ENCODE results near the gene KRT38. TPM values are rescaled to one million over a fixed set of nuclear protein-coding genes. Genes with fewer than 3 reads are reported as not detected.
"Not testable (repeated sequence)": the region's sequence is repeated elsewhere in the genome, so short reads cannot be mapped to it uniquely, and the experiment has no call there.

Gene KRT38
- total and polyA plus RNA-seq, 4 donors, result not detected

GRCh38 chr17:41430376-41430775, 10.4 kb downstream of the KRT38 start:
- not testable (repeated sequence) for H3K36me3 ChIP-seq (ENCODE audit: control insufficient read depth, insufficient read depth, low read length); H3K4me1 ChIP-seq (ENCODE audit: control insufficient read depth, insufficient read depth, low read length)
- 80% methylated on average over 3 of the region's 9 CpGs for WGBS (ENCODE audit: insufficient coverage)

GRCh38 chr17:41429667-41430066, 11.1 kb downstream of the KRT38 start:
- no peaks in the 10 kb centered on the region for H3K9me3 ChIP-seq (ENCODE audit: control insufficient read depth, insufficient read depth, low read length)
- H3K4me1 ChIP-seq (ENCODE audit: control insufficient read depth, insufficient read depth, low read length), result no peaks in the 10 kb centered on the region
- H3K27me3 ChIP-seq (ENCODE audit: control insufficient read depth, insufficient read depth, low read length), result no peaks in the 10 kb centered on the region
- H3K36me3 ChIP-seq (ENCODE audit: control insufficient read depth, insufficient read depth, low read length), result no peaks in the 10 kb centered on the region
- H3K27ac ChIP-seq (ENCODE audit: low read depth, low read length), result no peak overlapping the region
- no peak for DNase-seq (ENCODE audit: low read depth in 4 of 6, low spot score in 6 of 6)
- no peak overlapping the region for H3K4me3 ChIP-seq (ENCODE audit: low read depth, low read length)
- 86% methylated on average over 6 of the region's 7 CpGs for WGBS (ENCODE audit: insufficient coverage)

More at GRCh38 chr17:41430376-41430775, 10.4 kb downstream of the KRT38 start:
- not testable (repeated sequence) for H3K4me3 ChIP-seq (ENCODE audit: low read depth, low read length); H3K9me3 ChIP-seq (ENCODE audit: control insufficient read depth, insufficient read depth, low read length); H3K27ac ChIP-seq (ENCODE audit: low read depth, low read length); H3K27me3 ChIP-seq (ENCODE audit: control insufficient read depth, insufficient read depth, low read length); DNase-seq (ENCODE audit: low read depth in 4 of 6, low spot score in 6 of 6)

GRCh38 chr17:41428591-41429291, 12.0 kb downstream of the KRT38 start:
- Histone ChIP-seq H3K27ac (ENCODE audit: low read depth, low read length) (peak overlapping the region; percentile 57), H3K9me3 (ENCODE audit: control insufficient read depth, insufficient read depth, low read length) (no peaks in the 10 kb centered on the region), H3K27me3 (ENCODE audit: control insufficient read depth, insufficient read depth, low read length) (no peaks in the 10 kb centered on the region), H3K4me3 (ENCODE audit: low read depth, low read length) (no peak overlapping the region), H3K36me3 (ENCODE audit: control insufficient read depth, insufficient read depth, low read length) (no peaks in the 10 kb centered on the region), H3K4me1 (ENCODE audit: control insufficient read depth, insufficient read depth, low read length) (no peaks in the 10 kb centered on the region)
- 36% methylated on average over 4 of the region's 4 CpGs for whole genome bisulfite sequencing (ENCODE audit: insufficient coverage)
- peak in 1 of 6 donors; percentile 12 for DNase-seq (ENCODE audit: low read depth in 4 of 6, low spot score in 6 of 6)

GRCh38 chr17:41424111-41424635, 16.6 kb downstream of the KRT38 start, which contains the start of gene KRT37:
Gene KRT37 (minus strand): TSS chr17:41424585. CDS start chr17:41424523, 62 bp downstream.
- no peak within 1 kb of the TSS for H3K27ac ChIP-seq (ENCODE audit: low read depth, low read length)
- WGBS (ENCODE audit: insufficient coverage), result 99% methylated on average over 12 of the region's 13 CpGs
- no peaks in the 10 kb centered on the region for H3K4me1 ChIP-seq (ENCODE audit: control insufficient read depth, insufficient read depth, low read length)
- DNase-seq (ENCODE audit: low read depth in 4 of 6, low spot score in 6 of 6), result no peak
- no peaks in the 10 kb centered on the region for H3K9me3 ChIP-seq (ENCODE audit: control insufficient read depth, insufficient read depth, low read length)
- H3K36me3 ChIP-seq (ENCODE audit: control insufficient read depth, insufficient read depth, low read length), result no peaks in the 10 kb centered on the region
- H3K4me3 ChIP-seq (ENCODE audit: low read depth, low read length), result no peak within 1 kb of the TSS
- H3K27me3 ChIP-seq (ENCODE audit: control insufficient read depth, insufficient read depth, low read length), result no peaks in the 10 kb centered on the region

GRCh38 chr17:41422586-41422985, 18.2 kb downstream of the KRT38 start:
- not testable (repeated sequence) for H3K4me1 ChIP-seq (ENCODE audit: control insufficient read depth, insufficient read depth, low read length); H3K27me3 ChIP-seq (ENCODE audit: control insufficient read depth, insufficient read depth, low read length); H3K27ac ChIP-seq (ENCODE audit: low read depth, low read length); DNase-seq (ENCODE audit: low read depth in 4 of 6, low spot score in 6 of 6); H3K9me3 ChIP-seq (ENCODE audit: control insufficient read depth, insufficient read depth, low read length); H3K4me3 ChIP-seq (ENCODE audit: low read depth, low read length); H3K36me3 ChIP-seq (ENCODE audit: control insufficient read depth, insufficient read depth, low read length)
- 82% methylated on average over 8 of the region's 11 CpGs for WGBS (ENCODE audit: insufficient coverage)

- H3K4me3 ChIP-seq (ENCODE audit: low read depth, low read length), result no peak overlapping the region
- H3K36me3 ChIP-seq (ENCODE audit: control insufficient read depth, insufficient read depth, low read length), result no peaks in the 10 kb centered on the region
- DNase-seq (ENCODE audit: low read depth in 4 of 6, low spot score in 6 of 6), result no peak
- peaks cover 3% of the 10 kb centered on the region for H3K4me1 ChIP-seq (ENCODE audit: control insufficient read depth, insufficient read depth, low read length)
- H3K27ac ChIP-seq (ENCODE audit: low read depth, low read length), result no peak overlapping the region
- 94% methylated on average over 4 of the region's 4 CpGs for WGBS (ENCODE audit: insufficient coverage)
- no peaks in the 10 kb centered on the region for H3K27me3 ChIP-seq (ENCODE audit: control insufficient read depth, insufficient read depth, low read length)
- H3K9me3 ChIP-seq (ENCODE audit: control insufficient read depth, insufficient read depth, low read length), result no peaks in the 10 kb centered on the region
These were observed 19.2 kb downstream of the KRT38 start for GRCh38 chr17:41421617-41422016.

GRCh38 chr17:41421116-41421515, 19.7 kb downstream of the KRT38 start:
- H3K36me3 ChIP-seq (ENCODE audit: control insufficient read depth, insufficient read depth, low read length), result no peaks in the 10 kb centered on the region
- WGBS (ENCODE audit: insufficient coverage), result 88% methylated on average over 9 of the region's 9 CpGs
- H3K9me3 ChIP-seq (ENCODE audit: control insufficient read depth, insufficient read depth, low read length), result no peaks in the 10 kb centered on the region
- DNase-seq (ENCODE audit: low read depth in 4 of 6, low spot score in 6 of 6), result no peak
- no peak overlapping the region for H3K27ac ChIP-seq (ENCODE audit: low read depth, low read length)
- no peak overlapping the region for H3K4me3 ChIP-seq (ENCODE audit: low read depth, low read length)
- peaks cover 3% of the 10 kb centered on the region for H3K4me1 ChIP-seq (ENCODE audit: control insufficient read depth, insufficient read depth, low read length)
- H3K27me3 ChIP-seq (ENCODE audit: control insufficient read depth, insufficient read depth, low read length), result no peaks in the 10 kb centered on the region

- no peaks in the 10 kb centered on the region for H3K9me3 ChIP-seq (ENCODE audit: control insufficient read depth, insufficient read depth, low read length)
- H3K4me3 ChIP-seq (ENCODE audit: low read depth, low read length), result no peak overlapping the region
- WGBS (ENCODE audit: insufficient coverage), result 75% methylated on average over 2 of the region's 4 CpGs
- H3K36me3 ChIP-seq (ENCODE audit: control insufficient read depth, insufficient read depth, low read length), result no peaks in the 10 kb centered on the region
- DNase-seq (ENCODE audit: low read depth in 4 of 6, low spot score in 6 of 6), result no peak
- no peaks in the 10 kb centered on the region for H3K27me3 ChIP-seq (ENCODE audit: control insufficient read depth, insufficient read depth, low read length)
- peaks cover 3% of the 10 kb centered on the region for H3K4me1 ChIP-seq (ENCODE audit: control insufficient read depth, insufficient read depth, low read length)
- H3K27ac ChIP-seq (ENCODE audit: low read depth, low read length), result no peak overlapping the region
These were observed 20.6 kb downstream of the KRT38 start for GRCh38 chr17:41420134-41420533.

GRCh38 chr17:41419716-41420115, 21.1 kb downstream of the KRT38 start:
- Histone ChIP-seq H3K36me3 (ENCODE audit: control insufficient read depth, insufficient read depth, low read length) (no peaks in the 10 kb centered on the region), H3K27ac (ENCODE audit: low read depth, low read length) (no peak overlapping the region), H3K4me3 (ENCODE audit: low read depth, low read length) (no peak overlapping the region), H3K4me1 (ENCODE audit: control insufficient read depth, insufficient read depth, low read length) (peaks cover 3% of the 10 kb centered on the region), H3K27me3 (ENCODE audit: control insufficient read depth, insufficient read depth, low read length) (no peaks in the 10 kb centered on the region), H3K9me3 (ENCODE audit: control insufficient read depth, insufficient read depth, low read length) (no peaks in the 10 kb centered on the region)
- DNase-seq (ENCODE audit: low read depth in 4 of 6, low spot score in 6 of 6), result no peak
- WGBS (ENCODE audit: insufficient coverage), result 96% methylated on average over 4 of the region's 4 CpGs
